ENCODE data around the gene ADGRE2.

The ADGRE2 gene

GRCh38 chr19:14817052-14817451, 38.7 kb upstream of the ADGRE2 start:
- Histone ChIP-seq H3K4me3 (ENCODE audit: low read depth in 1 of 2, low read length in 2 of 2) (no peak overlapping the region), H3K4me1 (ENCODE audit: insufficient read depth, low read length) (no peaks in the 10 kb centered on the region), H3K36me3 (ENCODE audit: insufficient read depth, low read length) (no peaks in the 10 kb centered on the region), H4K20me1 (ENCODE audit: insufficient read depth, low read length) (no peaks in the 10 kb centered on the region), H2AFZ (ENCODE audit: low read depth, low read length) (no peak overlapping the region), H3K4me2 (ENCODE audit: insufficient read depth, low read length) (no peak overlapping the region), H3K27me3 (ENCODE audit: insufficient read depth, low read length, poor library complexity) (no peaks in the 10 kb centered on the region), H3K9ac (ENCODE audit: low read depth, low read length) (no peak overlapping the region), H3K79me2 (ENCODE audit: insufficient read depth, low read length) (no peaks in the 10 kb centered on the region), H3K9me3 (ENCODE audit: insufficient read depth, low read length, severe bottlenecking) (no peaks in the 10 kb centered on the region), H3K27ac (ENCODE audit: low read length) (no peak overlapping the region)
- TF ChIP-seq EZH2 (IDR thresholded peaks at IDR 0.05; ENCODE audit: borderline replicate concordance, low read depth, low read length, severe bottlenecking) = no peak
- TF ChIP-seq, protein P1, sequence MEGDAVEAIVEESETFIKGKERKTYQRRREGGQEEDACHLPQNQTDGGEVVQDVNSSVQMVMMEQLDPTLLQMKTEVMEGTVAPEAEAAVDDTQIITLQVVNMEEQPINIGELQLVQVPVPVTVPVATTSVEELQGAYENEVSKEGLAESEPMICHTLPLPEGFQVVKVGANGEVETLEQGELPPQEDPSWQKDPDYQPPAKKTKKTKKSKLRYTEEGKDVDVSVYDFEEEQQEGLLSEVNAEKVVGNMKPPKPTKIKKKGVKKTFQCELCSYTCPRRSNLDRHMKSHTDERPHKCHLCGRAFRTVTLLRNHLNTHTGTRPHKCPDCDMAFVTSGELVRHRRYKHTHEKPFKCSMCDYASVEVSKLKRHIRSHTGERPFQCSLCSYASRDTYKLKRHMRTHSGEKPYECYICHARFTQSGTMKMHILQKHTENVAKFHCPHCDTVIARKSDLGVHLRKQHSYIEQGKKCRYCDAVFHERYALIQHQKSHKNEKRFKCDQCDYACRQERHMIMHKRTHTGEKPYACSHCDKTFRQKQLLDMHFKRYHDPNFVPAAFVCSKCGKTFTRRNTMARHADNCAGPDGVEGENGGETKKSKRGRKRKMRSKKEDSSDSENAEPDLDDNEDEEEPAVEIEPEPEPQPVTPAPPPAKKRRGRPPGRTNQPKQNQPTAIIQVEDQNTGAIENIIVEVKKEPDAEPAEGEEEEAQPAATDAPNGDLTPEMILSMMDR (IDR thresholded peaks at IDR 0.05; ENCODE audit: borderline replicate concordance, extremely low read depth, low read length, poor library complexity, severe bottlenecking) = no peak
- no peak for DNase-seq
- ATAC-seq (ENCODE audit: insufficient read depth, low read depth) = no peak

DNA sequence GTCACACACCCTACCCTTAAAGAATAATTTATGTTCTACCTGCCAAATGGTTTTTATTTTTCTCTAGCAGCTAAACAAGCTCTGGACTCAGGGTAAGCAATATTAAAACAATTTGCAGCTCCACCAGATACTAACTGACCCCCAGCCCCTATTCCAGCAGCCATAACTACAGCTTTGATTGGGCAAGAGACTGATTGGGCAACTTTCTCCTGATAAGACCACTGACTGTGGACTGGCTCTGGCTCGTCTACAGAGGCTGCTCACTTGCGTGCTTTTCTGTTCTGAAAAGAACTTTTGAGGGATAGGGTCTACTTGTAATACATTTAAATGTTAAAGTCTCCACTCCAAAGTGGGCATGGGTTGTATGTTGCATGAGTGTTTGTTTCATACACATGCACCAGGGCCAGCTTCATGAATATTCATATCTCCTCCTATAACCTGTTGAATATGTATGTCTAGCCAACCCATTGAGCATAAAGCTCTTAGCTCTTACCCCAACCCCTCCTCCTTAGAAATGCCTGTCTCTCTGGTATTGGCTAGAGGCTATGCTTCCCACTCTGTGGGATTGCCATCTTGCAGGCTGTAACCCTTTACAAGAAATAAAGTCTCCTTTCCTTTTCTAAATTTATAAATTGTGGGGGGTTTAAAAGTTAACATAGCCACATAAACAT, 36.8 kb upstream of the ADGRE2 start:
- DNase-seq (no peak), ATAC-seq (ENCODE audit: insufficient read depth, low read depth) (no peak)
- H3K4me1 ChIP-seq (ENCODE audit: insufficient read depth, low read length) = no peaks in the 10 kb centered on the region
- H3K36me3 ChIP-seq (ENCODE audit: insufficient read depth, low read length) = no peaks in the 10 kb centered on the region
- no peaks in the 10 kb centered on the region for H3K27me3 ChIP-seq (ENCODE audit: insufficient read depth, low read length, poor library complexity)
- no peaks in the 10 kb centered on the region for H3K79me2 ChIP-seq (ENCODE audit: insufficient read depth, low read length)
- no peaks in the 10 kb centered on the region for H4K20me1 ChIP-seq (ENCODE audit: insufficient read depth, low read length)
- H3K4me3 ChIP-seq (ENCODE audit: low read depth in 1 of 2, low read length in 2 of 2) = no peak overlapping the region
- H3K9me3 ChIP-seq (ENCODE audit: insufficient read depth, low read length, severe bottlenecking) = no peaks in the 10 kb centered on the region
- no peak for TF ChIP-seq EZH2 (IDR thresholded peaks at IDR 0.05; ENCODE audit: borderline replicate concordance, low read depth, low read length, severe bottlenecking)
- TF ChIP-seq, protein P1 (IDR thresholded peaks at IDR 0.05; ENCODE audit: borderline replicate concordance, extremely low read depth, low read length, poor library complexity, severe bottlenecking) = no peak
- no peak overlapping the region for H2AFZ ChIP-seq (ENCODE audit: low read depth, low read length)
- H3K4me2 ChIP-seq (ENCODE audit: insufficient read depth, low read length) = no peak overlapping the region
- no peak overlapping the region for H3K9ac ChIP-seq (ENCODE audit: low read depth, low read length)
- H3K27ac ChIP-seq (ENCODE audit: low read length) = no peak overlapping the region

- no peak overlapping the region for H2AFZ ChIP-seq (ENCODE audit: low read depth, low read length)
- H3K9ac ChIP-seq (ENCODE audit: low read depth, low read length) = no peak overlapping the region
- no peaks in the 10 kb centered on the region for H4K20me1 ChIP-seq (ENCODE audit: insufficient read depth, low read length)
- H3K79me2 ChIP-seq (ENCODE audit: insufficient read depth, low read length) = no peaks in the 10 kb centered on the region
- H3K27me3 ChIP-seq (ENCODE audit: insufficient read depth, low read length, poor library complexity) = no peaks in the 10 kb centered on the region
- no peak overlapping the region for H3K4me2 ChIP-seq (ENCODE audit: insufficient read depth, low read length)
- H3K27ac ChIP-seq (ENCODE audit: low read length) = no peak overlapping the region
- no peak for TF ChIP-seq EZH2 (IDR thresholded peaks at IDR 0.05; ENCODE audit: borderline replicate concordance, low read depth, low read length, severe bottlenecking)
- TF ChIP-seq, protein P1 (IDR thresholded peaks at IDR 0.05; ENCODE audit: borderline replicate concordance, extremely low read depth, low read length, poor library complexity, severe bottlenecking) = no peak
- no peaks in the 10 kb centered on the region for H3K9me3 ChIP-seq (ENCODE audit: insufficient read depth, low read length, severe bottlenecking)
- H3K4me1 ChIP-seq (ENCODE audit: insufficient read depth, low read length) = no peaks in the 10 kb centered on the region
- H3K36me3 ChIP-seq (ENCODE audit: insufficient read depth, low read length) = no peaks in the 10 kb centered on the region
- DNase-seq (no peak), ATAC-seq (ENCODE audit: insufficient read depth, low read depth) (no peak)
- no peak overlapping the region for H3K4me3 ChIP-seq (ENCODE audit: low read depth in 1 of 2, low read length in 2 of 2)
These were observed 31.1 kb upstream of the ADGRE2 start for GRCh38 chr19:14809272-14810057.
